Dendritic cell treated with granulocyte-macrophage colony-stimulating factor and Interleukin-4, amounts not matched to agents 40 ng/mL and 50 ng/mL, for 4 days (primary cell): ENCODE data around the gene ETV6.
A peak's percentile ranks its signal among the peaks of the same experiment; 100 is the strongest.
"Not testable (repeated sequence)": the region's sequence is repeated elsewhere in the genome, so short reads cannot be mapped to it uniquely, and the experiment has no call there.

Source experiments
- H3K27ac Mint-ChIP-seq: one replicate; pipeline ENCODE4 v1.8.0; 2022; ENCODE audit warnings: mild to moderate bottlenecking, mixed read lengths
- H3K27me3 Mint-ChIP-seq: one replicate; pipeline ENCODE4 v1.8.0; 2022; ENCODE audit warnings: mild to moderate bottlenecking, mixed read lengths
- H3K36me3 Mint-ChIP-seq: one replicate; pipeline ENCODE4 v1.8.0; 2022; ENCODE audit warnings: low read depth, mixed read lengths
- H3K4me1 Mint-ChIP-seq: one replicate; pipeline ENCODE4 v1.8.0; 2022; ENCODE audit warnings: low read depth, mixed read lengths
- H3K4me3 Mint-ChIP-seq: one replicate; pipeline ENCODE4 v1.8.0; 2022; ENCODE audit warnings: mild to moderate bottlenecking, moderate library complexity, mixed read lengths
- H3K9me3 Mint-ChIP-seq: one replicate; pipeline ENCODE4 v1.8.0; 2022; ENCODE audit warnings: mixed read lengths
- intact Hi-C: fragments of 100-400 bp; cut with micrococcal nuclease; formaldehyde crosslinking; loops from one replicate; pipeline ENCODE4 v1.15.0; 2022

Gene ETV6

DNA sequence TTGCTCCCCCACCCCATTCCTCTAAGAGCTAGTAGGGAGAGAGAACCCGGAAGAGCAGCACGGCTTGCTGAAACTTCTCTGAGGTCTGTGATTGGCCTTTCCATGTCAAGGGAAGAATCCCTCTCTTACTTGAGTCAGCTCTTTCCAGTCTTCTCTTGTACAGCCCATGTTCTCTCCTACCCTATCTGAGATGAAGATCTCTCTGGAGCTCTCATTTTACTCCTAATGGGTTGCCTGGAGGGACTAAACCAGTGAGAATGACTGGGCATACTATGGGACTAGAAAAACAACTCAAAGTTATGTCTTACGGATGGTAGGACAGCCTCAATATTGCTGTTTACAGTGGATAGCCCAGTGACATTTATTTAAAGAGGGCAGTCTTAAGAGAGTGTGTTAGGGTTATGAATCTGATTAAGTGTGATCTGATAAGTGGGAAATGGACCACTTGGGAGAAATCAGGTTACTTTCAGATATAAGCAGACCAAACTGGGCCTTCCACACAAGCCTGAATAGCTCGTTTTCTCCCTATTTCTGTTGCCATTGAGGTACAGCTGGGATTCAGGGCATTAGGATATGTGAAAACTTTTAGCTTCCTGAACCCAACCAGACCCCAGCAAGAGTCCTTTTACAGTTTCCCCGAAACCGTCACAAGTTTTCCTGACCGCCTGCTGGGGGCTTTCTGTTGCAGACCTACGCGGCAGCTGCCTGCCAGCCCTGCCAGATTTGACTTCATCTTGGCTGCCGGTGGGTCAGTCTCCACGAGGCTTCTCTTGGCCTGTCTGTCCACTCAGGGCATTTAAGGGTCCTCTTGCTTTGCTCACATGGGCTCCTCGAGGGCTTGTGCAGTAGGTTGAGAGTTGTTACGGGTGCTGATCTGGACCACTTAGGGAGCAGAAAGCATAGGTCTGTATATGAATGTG, 16.9 kb downstream of the ETV6 start:
- peak overlapping the region; percentile 80 for H3K27ac Mint-ChIP-seq
- no peak overlapping the region for H3K4me3 Mint-ChIP-seq
- no peaks in the 10 kb centered on the region for H3K9me3 Mint-ChIP-seq
- H3K36me3 Mint-ChIP-seq, result peaks cover 84% of the 10 kb centered on the region
- H3K4me1 Mint-ChIP-seq, result peaks cover 98% of the 10 kb centered on the region
- intact Hi-C loops, result no loop called here
- no peaks in the 10 kb centered on the region for H3K27me3 Mint-ChIP-seq

DNA sequence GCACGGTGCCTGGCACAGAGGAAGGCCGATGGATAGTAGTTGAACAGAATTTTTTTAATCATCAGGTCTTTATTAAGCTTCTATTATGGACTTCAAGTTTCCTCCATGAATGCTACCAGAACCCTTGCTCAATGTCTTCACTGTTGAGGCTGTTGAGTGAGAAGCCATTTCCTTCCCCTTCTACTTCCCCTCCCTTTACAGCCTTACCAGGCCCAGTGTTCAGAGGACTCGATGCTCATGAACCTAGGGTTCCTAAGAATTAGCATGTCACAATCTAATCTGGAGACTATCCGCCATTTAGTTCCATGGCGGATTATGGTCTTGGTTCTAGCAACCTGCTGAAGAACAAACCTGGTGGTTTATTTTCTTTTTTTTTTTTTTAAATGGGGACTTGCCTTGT, 17.7 kb downstream of the ETV6 start:
- Mint-ChIP-seq H3K4me1 (peaks cover 97% of the 10 kb centered on the region), H3K9me3 (no peaks in the 10 kb centered on the region), H3K27me3 (no peaks in the 10 kb centered on the region), H3K27ac (peak overlapping the region; percentile 80), H3K36me3 (peaks cover 80% of the 10 kb centered on the region), H3K4me3 (no peak overlapping the region)
- intact Hi-C loops, result no loop called here

DNA sequence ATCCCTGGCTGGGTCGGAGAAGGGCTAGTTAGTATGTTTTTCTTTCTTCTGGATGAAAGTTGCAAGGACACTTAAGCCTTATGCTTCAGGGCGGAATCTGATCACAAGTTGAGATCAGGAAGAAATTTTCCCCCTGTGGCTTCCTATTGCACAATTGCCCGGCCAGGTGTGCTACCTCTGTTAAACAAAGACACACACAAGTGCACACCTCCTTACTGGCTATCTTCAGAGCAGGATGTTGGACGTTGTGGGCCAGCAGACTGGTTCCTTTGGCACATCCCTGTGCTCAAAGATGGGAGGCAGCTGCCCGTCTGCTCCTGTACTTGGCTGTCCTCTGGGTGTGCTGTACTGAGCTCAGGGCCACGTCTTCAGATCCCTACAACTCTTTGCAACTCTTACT, 19.1 kb downstream of the ETV6 start:
- no peaks in the 10 kb centered on the region for H3K9me3 Mint-ChIP-seq
- intact Hi-C loops, result no loop called here

DNA sequence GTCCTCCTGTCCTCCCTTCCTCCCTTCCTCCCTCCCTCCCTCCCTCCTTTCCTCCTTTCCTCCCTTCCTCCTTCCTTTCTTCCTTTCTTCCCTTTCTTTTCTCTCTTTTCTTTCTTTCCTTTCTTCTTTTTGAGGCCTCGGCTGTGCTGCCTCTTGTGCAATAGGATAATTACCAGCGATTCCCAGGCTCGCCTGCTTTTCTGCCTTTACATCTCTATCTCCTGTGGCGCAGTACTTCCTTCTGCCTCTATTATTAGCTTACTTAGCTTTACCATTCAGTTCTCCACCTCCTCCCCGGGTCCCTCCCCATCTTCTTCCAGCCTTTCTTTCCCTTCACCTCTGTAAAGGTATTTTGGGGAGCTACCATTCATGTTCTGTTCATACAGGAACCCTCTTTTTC, 19.9 kb downstream of the ETV6 start:
- Mint-ChIP-seq H3K4me3 (peak overlapping the region; percentile 37), H3K27me3 (no peaks in the 10 kb centered on the region), H3K9me3 (no peaks in the 10 kb centered on the region), H3K36me3 (peaks cover 69% of the 10 kb centered on the region), H3K27ac (peak overlapping the region; percentile 80), H3K4me1 (peaks cover 97% of the 10 kb centered on the region)
- intact Hi-C loops, result no loop called here

More for the DNA sequence above, 19.1 kb downstream of the ETV6 start:
- peak overlapping the region; percentile 80 for H3K27ac Mint-ChIP-seq
- peak overlapping the region; percentile 11 for H3K4me3 Mint-ChIP-seq
- H3K36me3 Mint-ChIP-seq, result peaks cover 77% of the 10 kb centered on the region
- H3K27me3 Mint-ChIP-seq, result no peaks in the 10 kb centered on the region
- H3K4me1 Mint-ChIP-seq, result peaks cover 97% of the 10 kb centered on the region

DNA sequence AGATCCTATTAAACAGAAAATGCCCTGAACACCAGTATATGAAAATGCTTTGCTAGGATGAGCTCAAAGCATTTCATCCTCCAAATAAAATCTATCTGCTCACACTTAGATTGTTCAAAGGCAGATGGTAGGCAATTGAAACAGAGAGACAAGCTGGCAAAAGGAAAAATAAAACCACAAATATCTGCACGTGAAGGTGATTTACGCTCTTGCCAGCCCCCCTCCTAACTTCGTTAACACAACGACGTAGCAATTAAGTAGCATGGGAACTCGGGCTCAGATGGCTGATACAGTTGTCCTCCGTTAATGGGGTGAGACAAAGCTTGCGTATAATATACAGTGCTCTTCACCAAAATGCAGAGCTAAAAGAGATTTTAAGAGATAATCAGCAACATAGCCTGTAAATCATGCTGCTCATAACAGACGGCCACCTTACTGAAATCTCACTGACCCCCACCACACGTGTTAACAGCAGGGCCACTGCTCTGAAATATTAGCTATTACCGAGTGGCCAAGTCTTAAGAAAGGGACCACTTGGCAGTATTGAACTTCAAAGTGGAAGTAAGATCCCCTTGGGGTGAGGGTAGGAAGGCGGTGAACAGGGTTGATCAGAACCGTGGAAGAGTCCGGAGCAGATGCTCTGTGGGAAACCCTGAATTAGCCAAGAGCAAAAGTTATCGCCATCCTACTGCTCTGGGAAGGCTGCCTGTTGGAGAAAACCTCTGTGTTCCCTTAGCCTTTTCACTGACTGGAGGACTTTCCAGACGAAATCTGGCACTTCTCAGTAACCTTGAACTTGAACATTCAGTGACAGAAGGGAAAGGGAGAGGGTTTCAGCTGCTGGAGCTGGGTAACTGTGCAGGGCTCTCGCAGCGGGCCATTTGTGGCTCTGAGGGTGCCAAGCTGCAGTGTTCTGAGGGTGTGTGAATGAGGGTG, 23.1 kb downstream of the ETV6 start:
- H3K27ac Mint-ChIP-seq, result peak overlapping the region; percentile 65
- H3K4me3 Mint-ChIP-seq, result no peak overlapping the region
- H3K4me1 Mint-ChIP-seq, result peaks cover 95% of the 10 kb centered on the region
- no peaks in the 10 kb centered on the region for H3K9me3 Mint-ChIP-seq
- peaks cover 57% of the 10 kb centered on the region for H3K36me3 Mint-ChIP-seq
- intact Hi-C loops, result no loop called here
- H3K27me3 Mint-ChIP-seq, result no peaks in the 10 kb centered on the region

DNA sequence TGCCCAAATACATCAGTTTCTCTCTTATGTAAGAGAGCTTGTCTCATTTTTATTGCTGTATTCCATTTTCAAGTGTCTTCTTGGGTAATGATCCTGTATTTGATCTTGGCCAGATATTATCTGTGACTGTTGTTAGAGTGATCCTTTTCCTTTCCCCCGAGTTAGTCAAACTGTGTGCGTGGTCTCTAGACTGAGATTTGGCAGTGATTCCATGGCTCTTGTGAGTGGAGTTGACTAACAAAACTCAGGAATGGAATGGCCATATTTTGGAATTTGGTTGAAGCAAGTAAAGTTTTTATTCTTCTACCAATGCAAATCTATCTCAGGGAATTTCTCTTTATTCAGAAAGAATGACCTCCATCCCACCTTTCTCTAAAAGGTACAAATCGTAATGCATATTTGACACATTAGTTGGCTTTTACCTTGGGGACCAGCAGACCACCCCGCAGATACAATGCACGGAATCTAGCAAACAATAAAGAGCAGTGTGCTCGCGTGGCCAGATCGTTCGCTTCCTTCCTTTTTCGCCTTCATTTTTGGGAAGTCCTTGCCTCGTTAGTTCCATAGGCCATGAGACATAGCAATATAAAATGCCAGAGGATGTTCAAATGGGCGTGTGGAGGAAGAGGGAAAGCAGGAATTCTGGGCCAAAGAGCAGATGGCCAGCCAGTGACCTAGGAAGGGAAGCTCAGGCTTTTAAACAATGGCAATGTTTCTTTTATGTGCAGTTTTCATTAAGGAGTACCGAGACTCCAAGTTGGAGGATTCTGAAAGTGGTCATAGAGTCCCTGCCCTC, 24.4 kb downstream of the ETV6 start:
- Mint-ChIP-seq H3K27me3 (no peaks in the 10 kb centered on the region), H3K36me3 (peaks cover 60% of the 10 kb centered on the region), H3K4me1 (peaks cover 96% of the 10 kb centered on the region), H3K9me3 (no peaks in the 10 kb centered on the region), H3K27ac (peak overlapping the region; percentile 75), H3K4me3 (peak overlapping the region; percentile 38)
- intact Hi-C loops, result no loop called here

DNA sequence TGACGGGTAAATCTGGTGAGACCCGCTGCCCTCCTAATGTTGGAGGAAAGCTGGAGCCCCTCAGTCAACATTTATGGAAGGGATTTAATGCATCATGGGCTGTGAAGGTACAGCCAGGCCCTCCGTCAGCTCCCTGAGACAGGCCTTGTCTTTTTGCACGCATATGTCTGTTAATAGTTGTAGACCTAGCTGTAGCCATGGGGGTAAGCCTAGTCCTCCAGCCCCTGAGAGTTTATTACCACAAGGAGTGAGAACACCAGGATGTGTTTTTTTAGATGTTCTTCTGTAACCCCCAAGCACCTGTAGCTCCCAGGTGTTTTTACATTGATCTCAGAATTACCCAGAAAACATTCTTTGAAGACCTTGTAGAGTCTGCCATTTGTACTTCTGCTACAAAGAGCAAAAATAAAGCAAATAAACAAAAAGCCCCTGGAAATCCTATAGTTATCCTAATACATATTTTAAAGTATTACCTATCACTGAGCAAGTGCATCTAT, 25.5 kb downstream of the ETV6 start:
- Mint-ChIP-seq H3K27ac (peak overlapping the region; percentile 75), H3K4me3 (no peak overlapping the region), H3K4me1 (peaks cover 96% of the 10 kb centered on the region), H3K27me3 (no peaks in the 10 kb centered on the region), H3K36me3 (peaks cover 61% of the 10 kb centered on the region), H3K9me3 (no peaks in the 10 kb centered on the region)
- intact Hi-C loops, result no loop called here

DNA sequence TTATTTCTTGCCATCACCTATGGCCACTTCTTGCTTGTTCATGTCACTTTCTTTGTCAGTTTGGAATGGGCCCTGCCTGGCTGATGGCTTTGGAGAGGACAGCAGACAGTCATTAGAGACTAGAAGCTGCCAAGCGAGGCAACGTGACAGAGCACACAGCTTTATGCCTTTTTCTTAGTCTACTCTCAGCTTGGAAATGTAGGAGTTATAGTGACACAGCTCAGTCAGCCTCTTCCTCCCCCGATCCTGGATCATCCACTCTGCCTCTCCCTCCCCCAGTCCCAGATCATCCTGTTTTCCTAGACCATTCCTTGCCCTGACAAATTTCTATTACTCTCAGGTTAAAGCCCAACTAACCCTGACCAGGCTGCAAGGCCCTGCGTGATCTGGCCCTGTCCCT, 26.6 kb downstream of the ETV6 start:
- H3K27me3 Mint-ChIP-seq, result no peaks in the 10 kb centered on the region
- H3K4me3 Mint-ChIP-seq, result no peak overlapping the region
- peaks cover 97% of the 10 kb centered on the region for H3K4me1 Mint-ChIP-seq
- H3K36me3 Mint-ChIP-seq, result peaks cover 62% of the 10 kb centered on the region
- H3K9me3 Mint-ChIP-seq, result no peaks in the 10 kb centered on the region
- peak overlapping the region; percentile 56 for H3K27ac Mint-ChIP-seq
- intact Hi-C loops, result no loop called here

DNA sequence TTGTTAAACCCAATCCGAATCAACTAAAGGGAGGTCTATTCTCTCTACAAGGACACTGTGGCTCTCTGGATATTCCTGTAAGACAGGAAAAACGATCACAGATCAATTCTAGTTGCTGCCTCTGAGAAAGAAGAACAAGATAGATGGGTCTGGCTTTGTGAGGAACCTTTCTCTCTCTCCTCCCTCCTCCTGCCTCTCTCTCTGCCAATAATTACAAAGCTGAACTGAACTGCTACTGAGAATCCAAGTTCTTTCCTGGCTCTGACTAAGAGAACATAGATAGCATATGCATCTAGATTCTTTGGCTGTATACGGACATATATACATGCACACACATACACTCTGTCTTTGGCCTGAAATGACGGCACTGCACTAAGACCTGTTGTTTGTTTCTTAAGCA, 27.6 kb downstream of the ETV6 start:
- Mint-ChIP-seq H3K4me3 (no peak overlapping the region), H3K4me1 (peaks cover 95% of the 10 kb centered on the region), H3K9me3 (no peaks in the 10 kb centered on the region), H3K27me3 (no peaks in the 10 kb centered on the region), H3K27ac (no peak overlapping the region), H3K36me3 (peaks cover 65% of the 10 kb centered on the region)
- intact Hi-C loops, result no loop called here

DNA sequence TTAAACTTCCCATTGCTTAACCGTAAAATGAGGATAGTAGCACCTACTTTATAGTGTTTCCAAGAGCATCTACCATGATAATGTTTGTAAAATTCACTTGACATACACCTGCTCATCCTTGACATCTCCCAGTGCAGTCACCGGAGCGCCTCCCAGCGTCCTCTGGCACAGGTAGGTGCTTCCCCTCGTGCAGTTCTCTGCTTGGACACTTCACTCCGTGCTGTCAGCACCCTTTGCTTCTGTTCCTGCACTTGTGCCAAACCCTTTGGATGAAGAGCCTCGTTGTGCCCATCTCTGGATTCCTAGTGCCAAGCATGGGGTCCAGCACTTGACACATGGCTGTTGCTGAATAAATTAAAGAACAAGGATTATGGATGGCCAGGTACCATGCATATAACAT, 28.3 kb downstream of the ETV6 start:
- no peaks in the 10 kb centered on the region for H3K9me3 Mint-ChIP-seq
- peaks cover 65% of the 10 kb centered on the region for H3K36me3 Mint-ChIP-seq
- H3K4me1 Mint-ChIP-seq, result peaks cover 95% of the 10 kb centered on the region
- no peaks in the 10 kb centered on the region for H3K27me3 Mint-ChIP-seq
- H3K4me3 Mint-ChIP-seq, result no peak overlapping the region
- intact Hi-C loops, result no loop called here
- no peak overlapping the region for H3K27ac Mint-ChIP-seq

DNA sequence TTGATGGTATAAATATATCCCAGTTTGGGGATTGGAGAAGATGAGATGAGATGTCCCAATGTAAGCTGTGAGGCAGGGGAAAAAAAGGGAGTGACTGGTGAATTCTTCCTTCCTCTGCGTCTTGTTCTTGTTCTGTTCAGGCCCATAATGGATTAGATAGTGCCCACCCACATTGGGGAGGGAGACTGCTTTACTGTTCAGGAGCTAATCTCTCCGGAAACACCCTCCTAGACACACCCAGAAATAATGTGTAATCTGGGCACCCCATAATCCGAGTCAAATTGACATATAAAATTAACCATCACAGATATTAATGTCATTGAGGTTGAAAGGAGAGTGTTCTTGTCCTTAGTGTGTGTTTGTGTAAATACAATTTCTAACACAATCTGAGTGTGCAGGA, 29.3 kb downstream of the ETV6 start:
- Mint-ChIP-seq H3K4me1 (peaks cover 95% of the 10 kb centered on the region), H3K9me3 (no peaks in the 10 kb centered on the region), H3K36me3 (peaks cover 69% of the 10 kb centered on the region), H3K27ac (peak overlapping the region; percentile 59), H3K27me3 (no peaks in the 10 kb centered on the region), H3K4me3 (no peak overlapping the region)
- intact Hi-C loops, result no loop called here

DNA sequence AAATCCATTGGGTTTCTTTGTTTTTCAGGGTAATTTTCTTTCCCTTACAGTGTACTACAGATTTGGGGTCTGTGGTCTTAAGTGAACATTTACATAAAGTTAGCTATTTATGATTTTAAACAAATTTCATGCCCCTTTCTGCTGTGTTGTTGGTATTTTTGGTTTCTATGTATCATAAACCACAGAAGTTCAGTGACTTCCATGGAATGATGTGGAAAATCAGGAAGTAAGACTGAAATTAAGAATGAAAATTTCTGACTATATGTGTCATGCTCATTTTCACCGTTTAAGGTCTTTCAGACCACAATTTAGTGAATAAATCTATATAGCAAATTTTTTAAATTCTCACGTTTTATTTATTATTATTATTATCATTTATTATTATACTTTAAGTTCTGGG, 31.7 kb downstream of the ETV6 start:
- H3K9me3 Mint-ChIP-seq, result no peaks in the 10 kb centered on the region

DNA sequence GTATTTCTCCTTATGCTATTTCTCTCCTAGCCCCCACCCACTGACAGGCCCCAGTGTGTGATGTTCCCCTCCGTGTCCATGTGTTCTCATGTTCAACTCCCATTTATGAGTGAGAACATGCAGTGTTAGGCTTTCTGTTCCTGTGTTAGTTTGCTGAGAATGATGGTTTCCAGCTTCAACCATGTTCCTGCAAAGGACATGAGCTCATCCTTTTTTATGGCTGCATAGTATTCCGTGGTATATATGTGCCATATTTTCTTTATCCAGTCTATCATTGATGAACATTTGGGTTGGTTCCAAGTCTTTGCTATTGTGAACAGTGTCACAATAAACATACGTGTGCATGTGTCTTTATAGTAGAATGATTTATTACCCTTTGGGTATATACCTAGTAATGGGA, 32.2 kb downstream of the ETV6 start:
- Mint-ChIP-seq H3K36me3 (peaks cover 69% of the 10 kb centered on the region), H3K4me1 (peaks cover 95% of the 10 kb centered on the region), H3K27ac (peak overlapping the region; percentile 79)
- H3K27me3 Mint-ChIP-seq, H3K4me3 Mint-ChIP-seq, H3K9me3 Mint-ChIP-seq, intact Hi-C loops: not testable (repeated sequence)

More for the DNA sequence above, 31.7 kb downstream of the ETV6 start:
- no peak overlapping the region for H3K4me3 Mint-ChIP-seq
- peaks cover 69% of the 10 kb centered on the region for H3K36me3 Mint-ChIP-seq
- H3K27me3 Mint-ChIP-seq, result no peaks in the 10 kb centered on the region
- peak overlapping the region; percentile 79 for H3K27ac Mint-ChIP-seq
- peaks cover 95% of the 10 kb centered on the region for H3K4me1 Mint-ChIP-seq
- intact Hi-C loops, result no loop called here
